Measurements from ENCODE around the gene OPN1SW. TPM values are rescaled to one million over a fixed set of nuclear protein-coding genes. Genes with fewer than 3 reads are reported as not detected.

OPN1SW gene
- total and polyA plus RNA-seq, 9 of the 15 experiments (the other 6 are each of a cell fraction or from before 2014, with no cell fraction given): 0.84 to 1.0 TPM; not detected in 7

GRCh38 chr7:128812514-128813168 lies 37.0 kb upstream of the OPN1SW start (continued):
- TF ChIP-seq KAT7 (CRISPR knock-in tag; IDR thresholded peaks at IDR 0.05; ENCODE audit: borderline replicate concordance) (peak; percentile 28; the same call in 1 of the 2 replicates), HDGF (IDR thresholded peaks at IDR 0.05) (no peak), ZNF79 (CRISPR knock-in tag; IDR thresholded peaks at IDR 0.05; ENCODE audit: low read depth) (no peak), FOXM1 (IDR thresholded peaks at IDR 0.05; ENCODE audit: low read depth) (0 out of 2 replicates have a peak, but pooled peaks have one; percentile 50), FOXM1 (CRISPR knock-in tag; IDR thresholded peaks at IDR 0.05; ENCODE audit: low read depth) (no peak), FOXP4 (CRISPR knock-in tag; IDR thresholded peaks at IDR 0.05; ENCODE audit: borderline replicate concordance) (0 out of 2 replicates have a peak, but pooled peaks have one; percentile 17), CBFA2T2 (conservative IDR thresholded peaks at IDR 0.05) (peak; percentile 92), IRF2 (CRISPR knock-in tag; IDR thresholded peaks at IDR 0.05) (no peak), RBM39 (optimal IDR thresholded peaks at IDR 0.05; ENCODE audit: low read depth, low read length) (no peak), FOXO4 (CRISPR knock-in tag; IDR thresholded peaks at IDR 0.05) (no peak), CCAR2 (IDR thresholded peaks at IDR 0.05; ENCODE audit: low read depth, low read length) (0 out of 2 replicates have a peak, but pooled peaks have one; percentile 30), ETS1 (conservative IDR thresholded peaks at IDR 0.05; ENCODE audit: control insufficient read depth, low read depth, low read length) (peak; percentile 76), ZNF778 (CRISPR knock-in tag; IDR thresholded peaks at IDR 0.05) (no peak), NBN (IDR thresholded peaks at IDR 0.05; ENCODE audit: low read depth) (peak; percentile 75; the same call in 1 of the 2 replicates), HMGN3 (IDR thresholded peaks at IDR 0.05; ENCODE audit: borderline replicate concordance, extremely low read depth, insufficient read length, low read depth, low read length) (peak; percentile 46), JUND (IDR thresholded peaks at IDR 0.05; ENCODE audit: borderline replicate concordance, low read depth, low read length) (peak; percentile 62), JUND (tag; IDR thresholded peaks at IDR 0.05; ENCODE audit: borderline replicate concordance, low read depth, low read length) (peak; percentile 44; the same call in 1 of the 3 replicates), SMARCE1 (IDR thresholded peaks at IDR 0.05) (peak; percentile 63; the same call in 1 of the 2 replicates), ZMIZ1 (IDR thresholded peaks at IDR 0.05; ENCODE audit: low read depth in 2 of 2, low read length in 2 of 2) (peak in 1 of 2 experiments; percentile 71; a peak in 1 of 4 replicates)

Data from K562 (cell line).